Middle frontal gyrus (tissue), 1 donor: Measurements from ENCODE around the gene GPM6B.

ENCODE experiments used
- DNase-seq: peaks from one replicate; pipeline ENCODE4 v3.0.0-alpha.2; 2015; ENCODE audit warnings: low spot score; ENCODE audit errors: extremely low spot score

Gene GPM6B

DNA sequence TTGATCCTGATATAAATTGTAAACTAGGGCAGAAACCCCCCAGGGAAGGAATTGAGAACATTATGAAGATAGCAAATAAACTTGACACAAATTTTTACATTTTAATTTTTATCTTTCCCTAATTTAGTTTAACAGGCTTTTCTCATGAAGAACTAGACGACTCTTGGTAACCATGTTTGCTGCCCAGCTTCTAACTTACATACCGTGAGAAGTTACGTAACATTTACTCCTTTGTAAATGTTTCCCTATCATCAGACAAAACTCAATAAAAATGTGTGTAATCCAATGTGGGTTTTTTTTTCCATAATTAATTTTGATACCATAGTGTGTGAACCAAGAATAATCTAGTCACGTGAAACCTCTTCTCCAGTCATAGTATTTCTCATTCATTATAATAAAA lies 48.0 kb downstream of the GPM6B start:
- DNase-seq = no peak

DNA sequence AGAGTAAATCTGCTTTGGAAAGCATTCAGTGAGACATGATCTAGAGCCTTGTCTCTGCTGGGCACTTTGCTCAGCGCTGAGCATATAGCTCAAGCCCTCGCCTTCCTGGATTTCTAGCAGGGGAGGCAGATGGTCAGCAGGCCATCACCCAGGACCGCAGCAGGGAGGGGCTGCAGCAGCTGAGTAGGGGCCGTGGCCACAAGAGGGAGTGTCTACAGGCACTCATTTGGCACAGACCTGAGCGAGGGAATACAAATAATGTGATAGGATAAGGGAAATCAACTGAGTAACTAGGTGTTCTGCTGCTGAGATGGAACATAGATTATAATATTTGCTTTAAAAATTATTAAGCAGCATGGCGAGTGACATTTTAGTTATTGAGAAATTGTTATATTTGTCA lies 52.1 kb downstream of the GPM6B start:
- no peak for DNase-seq

DNA sequence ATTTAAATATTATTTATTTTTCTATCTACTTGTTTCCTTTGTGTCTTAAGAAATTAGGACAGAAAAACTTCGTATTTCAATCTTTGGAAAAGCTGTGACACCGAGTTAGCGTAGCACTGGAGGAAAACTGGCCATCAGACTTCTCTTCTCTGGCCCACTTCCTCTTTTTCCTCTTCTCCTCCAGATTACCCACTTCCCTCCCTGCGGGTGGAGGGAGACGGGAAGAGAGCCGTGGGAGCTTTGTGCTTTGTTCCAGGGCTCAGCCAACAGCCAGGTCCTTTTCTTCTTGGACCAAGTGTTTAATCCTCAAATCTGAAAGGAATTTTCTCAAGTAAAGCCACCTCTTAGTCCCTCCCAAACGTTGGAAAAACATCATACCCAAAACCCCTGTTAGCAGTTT lies 52.6 kb downstream of the GPM6B start:
- DNase-seq = no peak

DNA sequence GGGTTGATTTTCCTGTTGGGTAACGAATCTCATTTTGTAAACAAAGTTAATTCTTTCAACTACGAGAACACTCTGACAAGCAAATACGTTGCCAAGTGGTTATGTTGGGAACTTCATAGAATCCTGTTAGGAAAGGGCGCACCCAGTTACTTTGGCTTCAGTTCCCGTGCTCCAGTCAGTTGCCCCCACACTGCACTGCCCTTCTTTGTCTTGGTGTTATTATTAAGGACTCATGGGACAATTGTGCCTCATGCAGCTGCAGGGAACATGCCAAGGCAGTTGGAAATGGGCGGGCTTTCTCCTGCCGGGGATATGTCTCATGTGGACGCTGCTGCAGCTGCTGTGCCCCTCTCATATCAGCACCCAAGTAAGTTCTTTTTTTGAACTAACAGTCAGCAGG lies 53.4 kb downstream of the GPM6B start:
- no peak for DNase-seq

DNA sequence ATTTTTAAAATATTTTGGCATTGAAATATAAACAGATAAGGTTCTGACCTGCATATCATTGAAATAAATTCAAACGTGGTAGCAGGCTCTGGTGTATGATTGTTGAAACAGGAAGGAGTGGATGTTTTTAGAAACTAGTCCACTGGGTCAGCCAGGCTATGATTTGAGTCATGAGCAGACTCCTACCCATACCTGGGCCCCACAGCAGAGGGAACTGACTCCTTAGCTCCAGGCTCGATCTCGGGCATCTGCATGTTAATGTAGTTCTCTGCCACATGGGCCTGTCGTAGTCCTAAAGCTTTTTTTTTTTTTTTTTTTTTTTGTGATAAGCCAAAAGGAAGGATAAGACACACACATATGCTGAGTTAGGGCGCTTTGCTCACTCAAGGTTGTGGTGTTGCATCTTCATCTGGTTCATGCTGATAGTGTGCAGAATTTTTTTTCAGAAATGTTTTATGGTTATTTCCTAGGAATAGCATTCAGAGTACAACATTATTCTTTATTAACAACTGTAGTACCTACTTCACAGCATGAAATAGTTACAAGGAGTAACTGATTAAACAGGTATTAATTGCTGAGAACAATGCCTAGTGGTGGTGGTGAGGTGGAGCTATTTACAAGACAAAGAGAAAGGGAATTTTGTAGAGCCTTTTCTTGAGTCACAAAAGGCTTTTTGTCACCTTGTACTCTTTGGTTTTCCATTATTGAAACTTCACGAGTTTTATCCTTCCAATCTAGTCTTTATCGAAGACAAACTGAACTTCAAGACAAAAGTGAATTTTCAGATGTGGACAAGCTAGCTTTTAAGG lies 55.1 kb downstream of the GPM6B start:
- no peak for DNase-seq

DNA sequence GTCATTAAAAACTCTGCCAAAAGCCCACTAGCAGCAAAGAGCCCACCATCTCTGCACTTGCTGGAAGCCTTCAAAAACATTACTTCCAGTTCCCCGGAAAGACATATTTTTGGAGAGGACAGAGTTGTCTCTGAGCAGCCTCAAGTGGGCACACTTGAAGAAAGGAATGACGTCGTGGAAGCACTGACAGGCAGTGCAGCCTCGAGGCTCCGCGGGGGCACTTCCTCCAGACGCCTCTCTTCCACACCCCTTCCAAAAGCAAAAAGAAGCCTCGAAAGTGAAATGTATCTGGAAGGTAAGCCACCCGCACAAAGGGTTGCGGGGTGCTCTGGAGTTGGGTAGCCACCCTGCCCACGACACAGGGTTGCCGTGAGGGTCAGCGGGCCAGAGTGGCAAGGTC lies 56.5 kb downstream of the GPM6B start:
- no peak for DNase-seq

DNA sequence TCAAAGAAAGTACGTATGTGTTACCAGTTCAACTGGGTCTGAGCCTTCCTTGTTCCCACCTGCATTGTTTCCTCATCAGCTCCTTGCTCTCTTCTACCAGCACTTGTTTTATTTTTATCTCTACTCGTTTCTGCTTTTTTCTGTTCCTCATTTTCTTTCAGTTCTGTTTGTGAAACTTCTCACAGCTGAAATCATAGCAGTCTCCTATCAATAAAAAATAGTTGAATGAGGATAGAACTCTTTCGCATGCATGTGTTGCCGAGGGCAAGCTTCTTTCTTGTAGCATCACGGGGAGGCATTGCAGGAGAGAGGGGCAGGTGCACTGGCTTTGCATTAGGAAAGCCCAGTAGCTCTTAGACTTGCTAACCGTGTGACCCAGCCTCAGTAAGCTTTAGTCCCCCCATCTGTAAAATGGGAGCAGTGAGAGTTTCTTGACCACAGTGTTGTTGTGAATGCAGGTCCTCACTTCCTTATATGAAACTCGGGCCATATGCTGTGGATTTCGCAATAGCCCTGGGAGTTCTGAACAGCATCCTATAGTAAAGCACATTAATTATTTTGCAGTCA lies 57.7 kb downstream of the GPM6B start:
- no peak for DNase-seq

DNA sequence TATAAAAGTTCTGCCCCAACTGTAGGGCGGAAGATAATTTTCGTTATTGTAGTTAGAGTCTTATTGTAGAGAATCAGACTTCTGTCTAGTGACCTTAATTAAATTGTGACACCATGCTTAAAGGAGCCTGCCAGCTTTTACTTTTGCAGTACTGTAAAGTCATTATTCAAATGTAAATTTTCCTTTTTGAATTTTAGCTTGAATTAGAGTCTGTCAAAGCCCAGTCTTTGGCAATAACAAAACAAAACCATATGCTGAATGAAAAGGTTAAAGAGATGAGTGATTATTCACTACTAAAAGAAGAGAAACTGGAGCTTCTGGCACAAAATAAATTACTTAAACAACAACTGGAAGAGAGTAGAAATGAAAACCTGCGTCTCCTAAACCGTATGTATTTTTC lies 60.5 kb downstream of the GPM6B start:
- DNase-seq = no peak

DNA sequence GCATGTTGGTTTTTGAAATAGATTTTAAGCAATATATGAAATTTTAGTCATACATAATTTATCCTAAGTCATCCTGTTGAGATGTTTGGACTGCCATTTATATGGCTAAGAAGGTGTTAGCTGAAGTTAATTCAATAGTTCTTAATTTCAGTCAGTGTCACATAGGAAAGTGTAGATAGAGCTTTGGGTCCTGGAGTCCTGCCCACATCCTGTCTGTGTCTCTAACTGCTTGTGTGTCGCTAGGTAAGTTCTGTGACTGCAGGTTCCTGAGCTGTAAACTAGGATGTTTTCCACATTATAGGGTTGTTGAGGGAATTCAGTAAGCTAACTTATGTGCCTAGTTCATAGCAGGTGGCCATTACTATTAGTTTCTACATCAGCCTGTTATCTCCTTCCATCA lies 61.6 kb downstream of the GPM6B start:
- no peak for DNase-seq

DNA sequence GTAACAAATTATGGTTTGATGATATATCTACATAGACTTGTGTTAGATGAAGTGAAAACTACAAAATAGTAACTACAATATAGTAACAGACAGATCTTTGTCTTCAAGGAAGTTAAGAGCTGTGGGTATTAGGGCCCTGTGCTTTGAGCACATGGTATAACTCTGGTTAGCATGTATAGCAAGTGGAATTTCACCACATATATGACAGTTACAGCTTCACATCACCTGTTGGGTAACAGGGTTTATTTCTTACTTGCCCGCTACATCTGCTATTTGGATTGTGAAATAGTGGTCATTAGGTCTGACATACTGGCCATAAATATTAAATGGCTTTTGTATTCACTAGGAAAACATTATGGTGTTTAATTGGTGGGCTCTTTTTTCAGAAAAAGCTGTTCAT lies 62.1 kb downstream of the GPM6B start:
- DNase-seq = no peak

DNA sequence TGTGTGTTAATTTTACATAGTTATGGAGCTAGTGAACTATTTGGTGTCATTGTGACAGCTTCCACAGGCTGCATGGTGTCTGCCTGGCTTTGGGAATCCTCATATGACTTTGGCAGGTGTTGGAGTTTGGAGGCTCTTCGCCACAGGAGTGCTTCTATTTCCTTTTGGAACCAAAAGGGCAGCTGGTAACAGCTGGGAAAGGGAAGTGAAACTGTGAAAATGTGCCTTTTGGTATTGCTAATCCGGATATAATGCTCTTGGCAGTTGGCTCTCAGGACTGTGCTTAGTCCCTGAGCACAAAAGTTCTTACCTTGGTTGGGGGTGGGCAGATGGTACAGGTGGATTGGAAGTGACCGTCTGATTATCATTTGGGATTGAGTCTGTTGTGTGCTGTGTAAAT lies 64.2 kb downstream of the GPM6B start:
- no peak for DNase-seq

DNA sequence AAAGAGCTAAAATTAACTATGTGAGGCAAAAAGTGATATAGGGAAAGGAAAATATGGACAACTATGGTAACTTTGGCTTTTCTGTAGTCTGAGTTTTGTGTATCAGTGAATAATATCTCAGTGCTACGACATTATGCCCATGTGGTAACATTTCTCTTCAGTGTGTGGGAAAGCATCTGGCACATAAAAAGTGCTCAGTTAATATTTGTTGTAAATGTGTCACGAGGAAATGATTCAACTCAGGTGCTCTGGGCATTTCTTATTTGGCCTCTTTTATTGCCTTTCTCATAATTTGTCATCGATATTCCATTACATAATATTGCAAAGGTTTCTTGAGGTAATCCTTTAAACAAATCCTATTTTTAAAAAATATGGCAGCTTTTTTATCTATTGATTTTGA lies 64.8 kb downstream of the GPM6B start:
- no peak for DNase-seq

DNA sequence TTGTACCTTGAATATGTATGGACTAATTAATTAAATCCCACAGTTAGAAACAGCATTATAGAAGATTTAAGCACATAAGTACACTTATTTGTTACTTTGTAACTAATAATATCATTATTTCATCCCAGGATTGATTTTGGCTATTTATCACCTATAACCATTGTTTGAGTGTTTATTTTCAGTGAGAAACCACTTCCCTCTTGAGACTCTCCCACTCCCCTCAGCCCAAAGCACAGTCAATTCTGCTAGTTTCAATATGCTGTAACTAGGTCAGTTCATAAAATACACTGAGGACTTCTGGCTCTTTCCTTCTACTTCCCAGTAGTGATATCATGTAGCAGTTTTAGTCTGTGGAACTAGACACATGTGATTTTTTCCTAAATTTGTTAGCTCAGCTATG lies 66.1 kb downstream of the GPM6B start:
- DNase-seq = no peak

DNA sequence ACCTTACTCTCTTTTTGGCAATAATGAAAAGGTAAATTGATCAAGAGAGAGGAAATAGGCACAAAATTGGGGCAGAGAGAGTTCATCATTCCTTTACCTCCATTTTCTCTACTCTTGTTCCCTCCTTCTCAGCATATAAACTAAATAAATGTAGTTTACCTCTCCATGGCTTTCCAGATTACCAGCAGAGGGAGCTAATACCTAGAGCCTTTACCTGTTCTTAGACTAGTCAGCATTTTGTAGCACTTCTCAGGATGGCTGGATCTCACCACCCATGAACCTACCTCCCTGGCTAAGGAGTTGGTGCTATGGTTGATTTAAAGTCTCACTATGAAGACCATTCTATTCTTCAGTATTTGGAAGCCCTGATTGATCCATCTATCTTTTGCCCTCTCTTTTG lies 66.7 kb downstream of the GPM6B start:
- no peak for DNase-seq

DNA sequence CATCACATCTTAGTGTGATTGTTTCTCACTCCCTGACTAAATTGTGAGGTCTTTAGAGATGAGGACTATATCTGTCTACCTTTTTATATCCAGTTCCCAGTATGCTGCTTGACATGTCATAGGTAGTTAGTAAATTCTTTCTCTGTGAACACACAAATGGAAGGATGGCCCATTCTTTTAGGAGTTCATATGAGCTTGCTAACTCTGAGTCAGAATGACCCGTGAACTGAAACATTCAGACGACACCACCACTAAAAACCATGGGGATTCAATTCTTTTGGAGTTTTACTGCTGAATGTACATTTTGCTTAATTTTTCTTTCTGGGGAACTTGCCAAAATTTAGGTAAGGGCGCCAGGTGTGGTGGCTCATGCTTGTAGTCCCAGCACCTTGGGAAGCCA lies 68.4 kb downstream of the GPM6B start:
- no peak for DNase-seq

DNA sequence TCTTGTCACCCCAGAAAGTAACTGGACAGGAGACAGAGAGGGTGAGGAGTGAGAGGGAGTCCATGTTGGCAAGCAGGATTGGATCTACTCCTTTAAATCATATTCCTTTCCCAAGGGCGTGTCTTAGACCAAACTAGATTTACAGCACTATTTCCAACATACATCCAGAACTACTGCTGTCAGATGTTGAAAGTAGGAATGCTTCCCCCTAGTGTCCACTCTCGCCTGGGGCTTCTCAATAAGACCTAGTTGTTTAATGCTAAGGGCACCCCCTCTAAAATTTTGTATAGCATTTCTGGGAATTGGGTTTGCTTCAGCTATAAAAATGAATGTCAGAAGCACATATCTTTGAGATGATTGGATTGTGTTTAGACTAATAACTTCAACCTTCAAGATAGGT lies 69.1 kb downstream of the GPM6B start:
- no peak for DNase-seq

DNA sequence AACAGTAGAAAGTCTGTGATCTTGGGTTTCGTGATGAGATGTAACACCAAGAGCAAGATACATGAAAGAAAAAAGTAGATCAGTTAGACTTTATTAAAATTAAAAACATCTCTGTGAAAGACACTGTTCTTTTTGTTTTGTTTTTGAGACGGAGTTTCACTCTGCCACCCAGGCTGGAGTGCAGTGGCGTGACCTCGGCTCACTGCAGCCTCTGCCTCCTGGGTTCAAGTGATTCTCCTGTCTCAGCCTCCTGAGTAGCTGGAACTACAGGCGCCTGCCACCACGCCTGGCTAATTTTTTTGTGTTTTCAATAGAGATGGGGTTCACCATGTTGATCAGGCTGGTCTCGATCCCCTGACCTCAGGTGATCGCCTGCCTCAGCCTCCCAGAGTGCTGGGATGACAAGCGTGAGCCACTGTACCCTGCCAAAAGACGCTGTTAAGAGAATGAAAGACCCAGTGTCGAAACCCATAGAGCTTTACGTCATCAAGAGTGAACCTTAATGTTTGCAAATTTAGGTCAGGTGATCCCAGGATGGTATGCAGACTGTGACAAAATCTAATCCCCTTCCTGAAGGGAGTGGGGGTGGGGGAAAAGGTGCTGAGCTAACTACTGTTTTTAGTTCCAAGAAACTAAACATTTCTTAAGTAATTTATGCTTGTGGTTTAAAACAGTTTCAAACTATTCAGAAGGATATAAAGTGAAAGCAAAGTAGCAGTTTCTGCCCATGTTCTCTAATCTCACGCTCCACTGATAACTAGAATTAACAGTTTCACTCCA lies 74.3 kb downstream of the GPM6B start:
- DNase-seq = no peak

DNA sequence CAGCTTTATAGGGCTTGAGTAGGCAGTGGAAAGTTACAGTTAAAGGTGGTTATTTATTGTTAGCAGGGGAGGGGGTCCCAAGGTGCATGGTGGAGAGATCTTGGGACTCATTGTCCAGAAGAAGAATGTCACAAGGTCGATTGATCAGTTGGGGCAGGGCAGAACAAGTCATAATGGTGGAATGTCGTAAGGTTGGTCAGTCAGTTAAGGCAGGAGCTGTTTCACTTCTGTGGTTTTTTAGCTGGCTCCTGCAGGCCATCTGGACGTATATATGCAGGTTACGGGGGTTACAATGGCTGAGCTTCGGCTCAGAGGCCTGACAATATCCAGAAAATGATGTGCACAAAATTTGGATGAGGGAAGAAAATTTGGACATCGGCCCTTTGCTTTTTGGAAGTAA lies 75.2 kb downstream of the GPM6B start:
- no peak for DNase-seq

DNA sequence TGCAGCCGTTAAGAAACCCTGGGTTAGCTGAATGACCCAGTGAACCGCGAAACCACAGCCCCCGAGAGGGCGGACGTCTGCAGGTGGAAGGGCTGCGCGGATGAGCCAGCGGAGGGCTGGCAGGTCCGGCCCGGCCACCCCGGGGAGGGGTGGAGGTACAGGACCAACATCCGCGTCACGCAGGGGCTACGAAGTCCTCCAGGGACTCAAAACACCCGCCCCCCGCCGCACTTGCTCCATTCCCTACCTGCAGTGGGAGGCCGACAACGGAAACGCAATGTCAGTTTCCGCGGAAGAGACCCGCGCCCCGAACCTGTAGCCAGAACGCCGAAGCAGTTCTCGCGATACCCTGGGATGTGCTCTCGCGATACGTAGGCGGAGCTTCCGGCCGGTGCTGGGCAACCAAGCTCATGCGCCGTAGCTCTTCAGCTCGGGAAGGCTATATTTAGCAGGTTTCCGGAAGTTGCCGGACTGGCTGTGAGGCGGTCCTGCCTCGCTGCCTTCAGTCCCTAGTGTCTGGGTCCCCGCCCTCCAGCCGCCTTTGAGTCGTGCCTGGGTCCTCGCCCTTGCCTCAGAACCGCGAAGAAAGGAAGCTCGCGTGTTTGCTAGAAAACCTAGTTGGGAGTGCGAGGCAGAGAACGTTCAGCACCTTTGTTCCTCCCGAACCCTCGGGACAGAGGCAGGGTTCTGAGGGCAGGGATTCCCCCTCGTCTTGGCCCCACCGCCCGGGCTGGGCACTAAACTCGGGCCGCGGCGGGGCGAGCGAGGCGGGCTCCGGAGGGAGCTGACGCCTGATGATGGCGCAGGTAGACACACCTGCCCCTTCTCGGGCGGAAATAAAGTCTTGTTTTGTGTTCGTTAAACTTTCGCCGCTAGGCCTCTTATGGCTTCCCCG lies 82.4 kb downstream of the GPM6B start, which contains the start of the genes OFD1 and TRAPPC2:
OFD1 (plus strand) TSS at position 471 of the 895 bp plus-strand sequence; CDS start at position 795, 324 bp downstream.
TRAPPC2 (minus strand) TSS at position 343 of the 895 bp plus-strand sequence. CDS start 14,657 bp downstream, outside the sequence.
- peak; percentile 84 for DNase-seq

DNA sequence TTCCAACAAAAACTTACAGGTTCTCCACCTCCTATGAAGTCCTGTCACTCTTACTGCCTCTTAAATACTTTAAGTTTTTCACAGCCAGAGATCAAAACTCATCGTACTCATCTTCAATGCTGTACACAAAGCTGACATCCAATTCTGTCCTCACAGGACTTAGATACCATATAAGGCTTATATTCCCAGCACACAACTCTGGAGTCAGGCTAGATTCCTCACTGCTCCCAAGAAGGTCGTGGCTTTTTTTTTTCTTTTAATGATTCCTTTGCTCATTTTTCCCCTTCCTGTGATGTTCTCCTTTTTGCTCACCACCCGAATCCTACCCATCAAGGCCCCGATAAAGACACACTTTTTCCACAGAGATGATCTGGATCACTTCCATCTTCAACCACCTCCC lies 83.4 kb downstream of the GPM6B start:
- DNase-seq = no peak
